HG03432 (cell line): ENCODE results near the gene KLF16.
A peak's percentile ranks its signal among the peaks of the same experiment; 100 is the strongest.

Source experiments
- ATAC-seq: cut with Tn5 transposase; IDR thresholded peaks from one replicate; pipeline ENCODE4 v1.9.1; 2021; ENCODE audit warnings: mild to moderate bottlenecking, moderate library complexity; ENCODE audit not compliant: unreplicated experiment

KLF16 gene

GRCh38 chr19:1856345-1856697, 7.1 kb downstream of the KLF16 start:
- no peak for ATAC-seq

GRCh38 chr19:1855828-1856255, 7.5 kb downstream of the KLF16 start:
- ATAC-seq = no peak

GRCh38 chr19:1855040-1855827, 8.1 kb downstream of the KLF16 start:
- ATAC-seq = peak; percentile 58

GRCh38 chr19:1854542-1855039, 8.8 kb downstream of the KLF16 start:
- no peak for ATAC-seq

GRCh38 chr19:1854039-1854541, 9.3 kb downstream of the KLF16 start:
- no peak for ATAC-seq

GRCh38 chr19:1853295-1854038, 9.9 kb downstream of the KLF16 start:
- ATAC-seq = no peak

- ATAC-seq = no peak
Measured at GRCh38 chr19:1852581-1853128, 10.7 kb downstream of the KLF16 start.

- no peak for ATAC-seq
Measured at GRCh38 chr19:1851654-1852580, 11.5 kb downstream of the KLF16 start.

- ATAC-seq = no peak
Measured at GRCh38 chr19:1850809-1851653, 12.3 kb downstream of the KLF16 start.

- ATAC-seq = no peak
Measured at GRCh38 chr19:1849886-1850398, 13.4 kb downstream of the KLF16 start.

- ATAC-seq = no peak
Measured at GRCh38 chr19:1849132-1849474, 14.3 kb downstream of the KLF16 start.

GRCh38 chr19:1848399-1849131, 14.8 kb downstream of the KLF16 start, which contains the start of gene REXO1:
Gene REXO1 (minus strand): TSS chr19:1848483. CDS start chr19:1848358, 125 bp downstream.
- ATAC-seq = peak; percentile 67

GRCh38 chr19:1847684-1848398, 15.5 kb downstream of the KLF16 start:
- ATAC-seq = peak; percentile 23

GRCh38 chr19:1847348-1847683, 16.1 kb downstream of the KLF16 start:
- ATAC-seq = no peak

GRCh38 chr19:1846517-1847204, 16.7 kb downstream of the KLF16 start:
- ATAC-seq = no peak

GRCh38 chr19:1845642-1846041, 17.7 kb downstream of the KLF16 start:
- no peak for ATAC-seq

GRCh38 chr19:1845125-1845515, 18.3 kb downstream of the KLF16 start:
- ATAC-seq = no peak
